Activated CD4-positive, alpha-beta T cell treated with anti-CD3 and anti-CD28 coated beads, Interleukin-2, amount 50 U/mL, for 4 hours (primary cell): ENCODE results near the gene SPPL2A.

ENCODE experiments used
- DNase-seq, 2 experiments: peaks; one replicate each; pipeline ENCODE4 v3.0.0-alpha.2; 2020

Gene SPPL2A

DNA sequence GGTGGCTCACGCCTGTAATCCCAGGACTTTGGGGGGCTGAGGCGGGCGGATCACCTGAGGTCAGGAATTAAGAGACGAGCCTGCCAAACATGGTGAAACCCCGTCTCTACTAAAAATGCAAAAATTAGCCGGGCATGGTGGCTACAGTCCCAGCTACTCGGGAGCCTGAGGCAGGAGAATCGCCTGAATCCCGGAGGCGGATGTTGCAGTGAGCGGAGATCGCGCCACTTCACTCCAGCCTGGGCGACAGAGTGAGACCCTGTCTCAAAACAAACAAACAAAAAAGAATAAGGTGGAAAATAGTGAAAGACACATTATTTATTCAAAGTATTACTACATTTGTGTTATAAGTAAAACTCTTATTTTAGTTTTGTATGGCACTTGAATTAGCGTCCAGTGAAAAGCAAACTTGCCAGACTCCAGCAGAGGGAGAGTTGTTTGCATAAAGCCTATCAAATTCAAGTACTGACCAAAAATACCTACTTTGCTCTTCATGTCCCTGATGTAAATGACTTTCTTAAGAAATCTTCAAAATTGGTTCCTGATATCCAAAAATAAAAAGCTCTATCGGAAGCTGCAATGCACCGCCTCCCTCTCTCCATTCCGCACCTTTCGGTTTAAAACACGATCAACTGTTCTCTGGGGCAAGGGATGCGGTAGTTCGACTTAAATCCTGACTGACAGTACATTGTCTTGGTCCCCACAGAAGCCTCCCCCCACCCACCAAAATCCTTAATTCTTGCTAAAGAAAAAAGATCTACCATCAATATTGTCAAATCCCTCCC is 80.1 kb downstream of the SPPL2A start:
- no peak for DNase-seq

DNA sequence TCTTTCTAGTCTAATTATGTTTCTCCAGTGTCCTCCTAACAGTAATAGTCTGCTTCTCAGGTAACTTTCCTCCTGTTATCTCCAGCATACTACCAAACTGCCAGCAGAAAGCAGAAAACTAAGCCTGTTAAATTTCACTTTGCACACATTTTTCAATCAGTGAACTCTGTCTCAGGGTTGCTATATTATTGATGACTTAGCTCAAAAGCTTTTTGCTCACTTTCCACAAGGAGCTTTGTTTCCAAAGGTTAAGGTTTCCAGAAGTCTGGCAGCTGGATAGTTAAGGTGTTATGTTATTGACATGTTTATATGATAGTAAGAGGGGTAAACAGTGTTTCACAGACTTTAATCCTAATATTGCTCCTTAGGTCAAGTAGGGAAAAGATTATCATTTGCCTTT is 84.0 kb downstream of the SPPL2A start:
- DNase-seq, result no peak

- DNase-seq, result no peak
These were observed 88.6 kb downstream of the SPPL2A start for GRCh38 chr15:50676799-50677483.

DNA sequence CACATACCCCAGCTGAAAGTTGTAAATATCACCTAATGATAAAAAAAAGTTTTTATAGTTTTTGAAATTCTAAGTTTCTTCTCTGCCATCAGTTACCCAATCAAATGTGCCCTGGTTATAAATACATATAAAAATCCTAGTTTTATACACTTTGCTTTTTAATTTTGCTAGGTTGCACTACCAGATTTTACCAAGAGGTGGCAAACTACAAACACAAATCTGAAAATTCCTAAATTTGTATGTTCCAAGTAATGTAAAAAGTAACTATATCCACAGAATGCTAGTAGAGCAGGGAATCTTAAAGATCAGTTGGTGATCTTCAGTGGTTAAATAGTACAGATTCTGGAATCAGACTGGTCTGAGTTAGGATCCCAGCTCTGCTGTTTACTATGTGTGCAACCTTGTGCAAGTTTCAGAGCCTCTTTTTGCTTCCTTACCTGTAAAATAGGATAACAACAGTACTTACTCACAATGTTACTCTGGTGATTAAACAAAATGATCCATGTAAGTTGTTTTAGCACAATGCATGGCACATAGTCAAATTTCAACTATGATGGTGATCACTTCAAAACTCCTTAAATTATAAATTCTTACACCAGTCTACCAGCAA is 89.9 kb downstream of the SPPL2A start:
- DNase-seq, result no peak

- DNase-seq, result no peak
These were observed 95.4 kb downstream of the SPPL2A start for GRCh38 chr15:50670115-50670514.

GRCh38 chr15:50669611-50670010 is 95.9 kb downstream of the SPPL2A start:
- DNase-seq, result no peak

DNA sequence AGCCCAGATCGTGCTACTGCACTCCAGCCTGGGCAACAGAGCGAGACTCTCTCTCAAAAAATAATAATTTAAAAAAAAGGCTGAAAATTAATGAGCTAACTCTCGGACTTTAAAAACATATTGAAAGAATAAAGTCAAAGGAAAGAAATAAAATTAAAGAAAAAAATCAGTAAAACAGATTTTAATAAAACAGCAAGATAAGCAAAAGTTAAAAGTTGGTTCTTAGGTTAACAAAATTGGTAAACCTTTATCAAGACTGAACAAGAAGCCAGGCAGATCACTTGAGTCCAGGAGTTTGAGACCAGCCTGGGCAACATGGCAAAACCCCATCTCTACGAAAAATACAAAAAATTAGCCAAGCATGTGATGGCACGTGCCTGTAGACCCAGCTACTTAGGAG is 99.6 kb downstream of the SPPL2A start:
- no peak for DNase-seq

GRCh38 chr15:50655555-50655954 is 110.0 kb downstream of the SPPL2A start:
- no peak for DNase-seq

- no peak for DNase-seq
These were observed 112.3 kb downstream of the SPPL2A start for GRCh38 chr15:50653156-50653743.

DNA sequence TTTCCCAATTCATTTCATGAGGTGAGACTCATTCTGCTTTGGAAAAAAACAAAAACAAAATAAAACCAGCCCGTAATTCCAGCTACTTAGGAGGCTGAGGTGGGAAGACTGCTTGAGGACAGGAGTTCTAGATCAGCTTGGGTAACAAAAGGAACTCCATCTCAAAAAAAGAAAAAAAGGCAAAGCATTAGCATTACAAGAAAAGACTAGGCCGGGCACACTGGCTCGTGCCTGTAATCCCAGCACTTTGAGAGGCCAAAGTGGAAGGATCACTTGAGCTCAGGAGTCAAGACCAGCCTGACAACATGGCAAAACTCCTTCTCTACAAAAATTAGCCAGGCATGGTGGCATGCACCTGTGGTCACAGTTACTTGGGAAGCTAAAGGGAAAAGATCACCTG is 112.8 kb downstream of the SPPL2A start:
- DNase-seq, result no peak
